Measurements from ENCODE around the gene SLC25A48. TPM values are rescaled to one million over a fixed set of nuclear protein-coding genes. Genes with fewer than 3 reads are reported as not detected.

Gene SLC25A48
- total RNA-seq, 4 donors from 2014 or later, result 0.33 TPM; not detected in 3

GRCh38 chr5:135890296-135890695 is 55.8 kb downstream of the SLC25A48 start:
- intact Hi-C loops (cut with DNase I), result no loop called here
- Histone ChIP-seq H3K4me3 (replicated peaks in 1 of 3) (no peak overlapping the region), H3K9me3 (no peaks in the 10 kb centered on the region), H3K27ac (no peak overlapping the region), H3K4me1 (no peaks in the 10 kb centered on the region), H3K27me3 (no peaks in the 10 kb centered on the region), H3K36me3 (no peaks in the 10 kb centered on the region)
- peak in 1 of 2 donors; percentile 31 for DNase-seq
- 17 to 23% methylated on average over 2 of the region's 2 CpGs for WGBS, 2 donors
- TF ChIP-seq POLR2A (IDR thresholded peaks at IDR 0.05) (no peak), CTCF (IDR thresholded peaks at IDR 0.05) (no peak)

- DNase-seq, result no peak
- Histone ChIP-seq H3K9me3 (no peaks in the 10 kb centered on the region), H3K4me3 (replicated peaks in 1 of 3) (no peak overlapping the region), H3K27ac (no peak overlapping the region), H3K27me3 (no peaks in the 10 kb centered on the region), H3K36me3 (no peaks in the 10 kb centered on the region), H3K4me1 (no peaks in the 10 kb centered on the region)
- WGBS, 2 donors, result 88 to 93% methylated on average over 5 of the region's 5 CpGs
- intact Hi-C loops (cut with DNase I), result no loop called here
- TF ChIP-seq POLR2A (IDR thresholded peaks at IDR 0.05) (no peak), CTCF (IDR thresholded peaks at IDR 0.05) (no peak)
Observed at GRCh38 chr5:135890867-135891266, 56.4 kb downstream of the SLC25A48 start.

GRCh38 chr5:135891268-135891667 is 56.8 kb downstream of the SLC25A48 start:
- no peaks in the 10 kb centered on the region for H3K36me3 ChIP-seq
- H3K9me3 ChIP-seq, result no peaks in the 10 kb centered on the region
- no peaks in the 10 kb centered on the region for H3K4me1 ChIP-seq
- no peak for DNase-seq
- H3K27ac ChIP-seq, result no peak overlapping the region
- no peaks in the 10 kb centered on the region for H3K27me3 ChIP-seq
- whole genome bisulfite sequencing, 2 donors, result 80 to 84% methylated on average over 2 of the region's 2 CpGs
- TF ChIP-seq POLR2A (IDR thresholded peaks at IDR 0.05) (no peak), CTCF (IDR thresholded peaks at IDR 0.05) (no peak)
- intact Hi-C loops (cut with DNase I), result no loop called here
- no peak overlapping the region for H3K4me3 ChIP-seq (replicated peaks in 1 of 3)

GRCh38 chr5:135891791-135892190 is 57.3 kb downstream of the SLC25A48 start:
- TF ChIP-seq POLR2A (IDR thresholded peaks at IDR 0.05) (no peak), CTCF (IDR thresholded peaks at IDR 0.05) (no peak)
- H3K27ac ChIP-seq, result no peak overlapping the region
- intact Hi-C loops (cut with DNase I), result no loop called here
- no peak for DNase-seq
- H3K27me3 ChIP-seq, result no peaks in the 10 kb centered on the region
- H3K4me1 ChIP-seq, result no peaks in the 10 kb centered on the region
- H3K9me3 ChIP-seq, result no peaks in the 10 kb centered on the region
- H3K4me3 ChIP-seq (replicated peaks in 1 of 3), result no peak overlapping the region
- no peaks in the 10 kb centered on the region for H3K36me3 ChIP-seq

- DNase-seq, result no peak
- Histone ChIP-seq H3K27me3 (no peaks in the 10 kb centered on the region), H3K4me3 (replicated peaks in 1 of 3) (no peak overlapping the region), H3K36me3 (no peaks in the 10 kb centered on the region), H3K4me1 (no peaks in the 10 kb centered on the region), H3K9me3 (no peaks in the 10 kb centered on the region), H3K27ac (no peak overlapping the region)
- TF ChIP-seq POLR2A (IDR thresholded peaks at IDR 0.05) (no peak), CTCF (IDR thresholded peaks at IDR 0.05) (no peak)
- 56 to 61% methylated on average over 8 of the region's 8 CpGs for WGBS, 2 donors
- intact Hi-C loops (cut with DNase I), result no loop called here
Observed at GRCh38 chr5:135894276-135894675, 59.8 kb downstream of the SLC25A48 start.
